GM12801 (cell line): ENCODE data around the gene GRIK2.

Source experiments
- CTCF ChIP-seq: IDR thresholded peaks from one replicate; pipeline ENCODE4 v1.5.1; 2011; ENCODE audit warnings: control low read depth; ENCODE audit not compliant: insufficient read length; ENCODE audit errors: extremely low read depth

GRIK2 gene

DNA sequence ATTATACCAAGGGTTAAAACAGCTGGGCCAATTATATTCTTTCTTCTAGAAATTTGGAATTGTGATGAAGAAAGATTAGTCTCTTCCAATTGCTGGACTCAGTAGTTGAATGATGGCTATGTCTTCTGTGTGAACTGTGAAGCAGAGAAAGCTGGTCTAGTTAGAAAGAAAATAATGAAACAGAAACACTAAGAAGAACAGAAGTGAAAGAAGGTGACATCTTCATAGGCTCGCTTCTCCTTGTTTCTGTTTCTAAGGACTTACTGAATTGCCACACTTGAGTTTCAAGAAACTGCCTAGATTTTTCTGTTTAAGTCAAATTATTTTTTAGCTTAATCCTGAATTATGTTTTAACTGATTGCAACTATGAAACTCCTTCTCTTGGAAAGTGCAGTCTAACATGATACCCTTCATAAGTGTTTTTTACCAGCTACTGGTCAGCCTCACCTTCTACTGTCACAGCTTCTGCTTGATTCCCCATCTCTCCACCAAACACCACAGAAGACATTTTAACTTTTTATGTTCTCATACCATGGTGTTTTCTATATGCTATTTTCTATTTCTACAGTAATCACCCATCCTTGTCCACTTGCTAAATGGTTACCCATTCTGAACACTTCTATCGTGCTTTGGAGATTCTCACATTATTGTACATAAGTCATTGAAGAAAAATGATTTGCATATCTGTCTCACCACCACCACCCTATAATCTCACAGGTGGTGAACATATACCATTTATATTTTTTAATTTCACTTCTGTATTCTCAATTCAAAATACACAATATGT lies 268.8 kb downstream of the GRIK2 start:
- no peak for TF ChIP-seq CTCF

DNA sequence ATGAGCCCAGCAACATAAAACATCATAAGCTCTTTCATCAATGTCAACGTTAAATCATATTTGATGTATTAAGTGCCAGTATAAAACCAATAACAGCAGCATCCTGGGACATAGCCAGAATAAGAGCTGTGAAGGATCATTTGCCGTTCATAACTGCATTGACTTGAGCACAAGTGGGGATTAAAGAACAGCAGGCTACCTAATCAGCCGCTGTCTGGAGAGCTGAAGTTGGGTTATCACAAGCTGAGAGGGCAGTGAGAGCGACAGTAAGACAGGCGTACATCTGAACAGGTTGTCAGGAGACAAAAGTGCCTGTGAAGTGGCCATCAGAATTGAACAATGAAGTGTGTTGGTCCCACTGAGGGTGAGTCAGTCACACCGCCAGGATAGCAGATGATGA lies 269.6 kb downstream of the GRIK2 start:
- TF ChIP-seq CTCF = no peak

GRCh38 chr6:101666256-101666655 lies 272.7 kb downstream of the GRIK2 start:
- no peak for TF ChIP-seq CTCF

DNA sequence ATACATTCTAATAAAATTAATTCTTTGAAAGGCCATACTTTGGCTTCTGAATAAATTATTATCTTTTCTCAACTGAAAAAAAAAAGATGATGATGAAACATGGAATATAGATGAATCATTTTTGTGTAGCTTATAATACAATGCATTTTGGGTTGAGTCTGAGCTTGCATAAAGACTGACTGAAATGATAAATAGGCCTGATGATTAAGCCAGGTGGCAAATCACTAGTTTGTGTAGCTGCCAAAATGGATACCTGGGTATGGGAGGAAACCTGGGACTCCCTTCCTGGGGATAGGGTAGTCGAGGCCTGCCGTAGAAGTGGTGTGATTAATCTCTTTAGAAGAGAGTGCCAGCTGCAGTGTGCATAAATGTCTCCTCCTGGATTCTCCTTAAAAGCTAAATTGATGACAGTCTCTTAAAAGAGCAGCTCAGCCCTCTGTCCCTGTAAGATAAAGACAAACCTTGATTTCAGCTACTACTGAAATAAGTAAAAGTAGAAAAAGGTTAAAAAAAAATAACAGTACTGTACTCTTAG lies 275.1 kb downstream of the GRIK2 start:
- no peak for TF ChIP-seq CTCF

DNA sequence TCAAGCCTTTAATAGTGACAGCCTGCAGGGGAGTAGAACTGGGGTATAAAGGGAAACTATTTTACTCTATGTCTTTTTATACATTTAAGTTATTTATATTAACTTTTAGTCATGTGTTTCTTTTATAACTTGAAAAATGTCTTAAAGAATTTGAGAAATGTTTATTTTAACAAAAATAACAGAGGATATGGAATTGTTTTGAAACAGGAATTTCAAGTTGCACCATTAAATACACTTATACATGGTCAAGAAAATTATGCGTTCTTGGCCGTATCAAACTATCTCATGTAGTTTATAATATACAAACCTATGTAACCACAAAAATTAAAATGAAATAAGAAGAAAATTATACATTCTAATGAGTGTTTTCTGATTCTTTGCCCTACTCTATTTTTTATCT lies 282.7 kb downstream of the GRIK2 start:
- no peak for TF ChIP-seq CTCF

- no peak for TF ChIP-seq CTCF
These were observed 289.4 kb downstream of the GRIK2 start for GRCh38 chr6:101682937-101683336.

- TF ChIP-seq CTCF = no peak
These were observed 290.4 kb downstream of the GRIK2 start for GRCh38 chr6:101683884-101684283.

DNA sequence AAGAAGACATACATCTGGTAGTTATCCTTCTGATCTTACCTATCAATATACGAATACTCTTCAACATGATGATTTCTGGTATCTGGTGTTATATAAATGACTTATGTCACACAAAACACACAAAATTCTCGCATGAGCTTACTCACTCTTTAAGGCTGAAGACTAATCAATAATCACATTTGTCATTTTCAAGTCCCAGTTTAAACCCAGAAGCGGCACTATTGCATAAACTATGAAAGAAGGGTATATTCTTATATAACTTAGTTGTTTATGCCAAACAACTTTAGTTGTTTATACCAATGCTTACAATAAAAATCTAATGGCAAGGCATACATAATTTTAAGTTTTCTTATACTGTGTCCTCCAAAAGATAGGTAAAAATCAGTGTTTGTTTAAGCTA lies 293.1 kb downstream of the GRIK2 start:
- TF ChIP-seq CTCF = no peak
